Measurements from ENCODE around the gene GART.

The GART gene

GRCh38 chr21:33557447-33557846 is 15.5 kb upstream of the GART start:
- no peak for DNase-seq
- in situ Hi-C loops (cut with HindIII; ENCODE audit: low pct_ligation_motif_present, low pct_unique_long_range_greater_than_20kb, low sequenced_read_pairs): no loop called here

GRCh38 chr21:33554982-33555344 is 13.0 kb upstream of the GART start:
- DNase-seq: no peak
- in situ Hi-C loops (cut with HindIII; ENCODE audit: low pct_ligation_motif_present, low pct_unique_long_range_greater_than_20kb, low sequenced_read_pairs): no loop called here

- DNase-seq: no peak
- in situ Hi-C loops (cut with HindIII; ENCODE audit: low pct_ligation_motif_present, low pct_unique_long_range_greater_than_20kb, low sequenced_read_pairs): no loop called here
Observed at GRCh38 chr21:33554236-33554981, 12.5 kb upstream of the GART start.

GRCh38 chr21:33552999-33553598 is 11.2 kb upstream of the GART start:
- in situ Hi-C loops (cut with HindIII; ENCODE audit: low pct_ligation_motif_present, low pct_unique_long_range_greater_than_20kb, low sequenced_read_pairs): no loop called here
- DNase-seq: no peak

GRCh38 chr21:33552093-33552998 is 10.4 kb upstream of the GART start:
- in situ Hi-C loops (cut with HindIII; ENCODE audit: low pct_ligation_motif_present, low pct_unique_long_range_greater_than_20kb, low sequenced_read_pairs): no loop called here
- no peak for DNase-seq

- DNase-seq: no peak
- in situ Hi-C loops (cut with HindIII; ENCODE audit: low pct_ligation_motif_present, low pct_unique_long_range_greater_than_20kb, low sequenced_read_pairs): no loop called here
Observed at GRCh38 chr21:33551664-33552063, 9.7 kb upstream of the GART start.

- no peak for DNase-seq
- in situ Hi-C loops (cut with HindIII; ENCODE audit: low pct_ligation_motif_present, low pct_unique_long_range_greater_than_20kb, low sequenced_read_pairs): no loop called here
Observed at GRCh38 chr21:33550772-33551660, 9.1 kb upstream of the GART start.

GRCh38 chr21:33549848-33550771 is 8.2 kb upstream of the GART start:
- DNase-seq: no peak
- in situ Hi-C loops (cut with HindIII; ENCODE audit: low pct_ligation_motif_present, low pct_unique_long_range_greater_than_20kb, low sequenced_read_pairs): no loop called here

GRCh38 chr21:33546086-33546485 is 4.2 kb upstream of the GART start:
- in situ Hi-C loops (cut with HindIII; ENCODE audit: low pct_ligation_motif_present, low pct_unique_long_range_greater_than_20kb, low sequenced_read_pairs): no loop called here
- DNase-seq: no peak

- DNase-seq: no peak
- in situ Hi-C loops (cut with HindIII; ENCODE audit: low pct_ligation_motif_present, low pct_unique_long_range_greater_than_20kb, low sequenced_read_pairs): no loop called here
Observed at GRCh38 chr21:33544451-33545195, 2.7 kb upstream of the GART start.

GRCh38 chr21:33543505-33544129 is 1.7 kb upstream of the GART start:
- peak; percentile 68 for DNase-seq
- in situ Hi-C loops (cut with HindIII; ENCODE audit: low pct_ligation_motif_present, low pct_unique_long_range_greater_than_20kb, low sequenced_read_pairs): no loop called here

GRCh38 chr21:33542640-33543504 is 955 bp upstream of the GART start, which contains the start of gene SON:
Gene SON, plus strand, starts transcription at chr21:33543038. Its CDS starts 55 bp downstream, at chr21:33543093.
- DNase-seq: peak; percentile 97
- in situ Hi-C loops (cut with HindIII; ENCODE audit: low pct_ligation_motif_present, low pct_unique_long_range_greater_than_20kb, low sequenced_read_pairs): no loop called here

- in situ Hi-C loops (cut with HindIII; ENCODE audit: low pct_ligation_motif_present, low pct_unique_long_range_greater_than_20kb, low sequenced_read_pairs): no loop called here
Observed at GRCh38 chr21:33541105-33541711, 709 bp downstream of the GART start.

GRCh38 chr21:33540711-33541104 is 1.2 kb downstream of the GART start:
- in situ Hi-C loops (cut with HindIII; ENCODE audit: low pct_ligation_motif_present, low pct_unique_long_range_greater_than_20kb, low sequenced_read_pairs): no loop called here
- no peak for DNase-seq

More at GRCh38 chr21:33541105-33541711, 709 bp downstream of the GART start:
- peak; percentile 32 for DNase-seq

GRCh38 chr21:33539616-33540015 is 2.3 kb downstream of the GART start:
- DNase-seq: no peak
- in situ Hi-C loops (cut with HindIII; ENCODE audit: low pct_ligation_motif_present, low pct_unique_long_range_greater_than_20kb, low sequenced_read_pairs): no loop called here

Data from ACHN (cell line).